Endothelial cell of umbilical vein (primary cell): Measurements from ENCODE around the gene LRRC27.

Experiments used
- CTCF ChIP-seq, 2 donors: IDR thresholded peaks; 1 replicate in 1 of 2; 2 replicates in 1 of 2; pipeline ENCODE4 v1.5.1; 2011; ENCODE audit warnings: low read length in 2 of 2, mild to moderate bottlenecking in 2 of 2, moderate library complexity in 2 of 2, control low read depth in 1 of 2, inconsistent platforms in 1 of 2, low read depth in 1 of 2; ENCODE audit not compliant: insufficient read depth in 1 of 2; ENCODE audit errors: extremely low read depth in 1 of 2
- EZH2 ChIP-seq: IDR thresholded peaks from 2 replicates; pipeline ENCODE4 v1.6.1; 2012; ENCODE audit warnings: borderline replicate concordance, low read depth, mild to moderate bottlenecking, moderate library complexity, low read length, inconsistent platforms; ENCODE audit not compliant: severe bottlenecking
- JUN ChIP-seq: IDR thresholded peaks from 2 replicates; pipeline ENCODE4 v1.6.1; 2011; ENCODE audit warnings: borderline replicate concordance, low read depth; ENCODE audit not compliant: insufficient read length, insufficient read depth
- MAX ChIP-seq: IDR thresholded peaks from 2 replicates; pipeline ENCODE4 v1.6.1; 2011; ENCODE audit not compliant: insufficient read depth, insufficient read length
- MYC ChIP-seq: IDR thresholded peaks from one replicate; pipeline ENCODE4 v1.6.1; 2011; ENCODE audit warnings: mild to moderate bottlenecking, low read depth, low read length
- POLR2A ChIP-seq: IDR thresholded peaks from 2 replicates; pipeline ENCODE4 v1.6.1; 2012; ENCODE audit warnings: low read depth, mild to moderate bottlenecking, control low read depth, low read length
- POLR2AphosphoS5 ChIP-seq: IDR thresholded peaks from 2 replicates; pipeline ENCODE4 v1.6.1; 2012; ENCODE audit warnings: low read depth, mild to moderate bottlenecking, control low read depth, low read length, moderate library complexity; ENCODE audit not compliant: insufficient read depth

GRCh38 chr10:132377326-132377725 is 45.3 kb downstream of the LRRC27 start:
- TF ChIP-seq POLR2AphosphoS5: no peak
- no peak for TF ChIP-seq POLR2A
- TF ChIP-seq CTCF (IDR thresholded peaks at IDR 0.05; ENCODE audit: extremely low read depth in 1 of 2, insufficient read depth in 1 of 2, low read depth in 1 of 2, low read length in 2 of 2): no peak
- TF ChIP-seq EZH2: no peak
- no peak for TF ChIP-seq MAX
- no peak for TF ChIP-seq MYC
- no peak for TF ChIP-seq JUN
